Panc1 (cell line): ENCODE measurements around the gene PROP1. TPM values are rescaled to one million over a fixed set of nuclear protein-coding genes. Genes with fewer than 3 reads are reported as not detected.
"Not testable (repeated sequence)": the region's sequence is repeated elsewhere in the genome, so short reads cannot be mapped to it uniquely, and the experiment has no call there.

ENCODE experiments used
- ATAC-seq: fragments of 200-7000 bp; cut with Tn5 transposase; 2 replicates; pipeline ENCODE4 v1.9.1; 2020; ENCODE audit warnings: mild to moderate bottlenecking, moderate library complexity
- BruUV-seq: library from RNA; stranded (reverse); fragments of 400-500 nt; replicated peaks from 2 replicates; lab custom pipeline; 2021; lab: Mats Ljungman, UMichigan
- CTCF ChIA-PET: fragments of 300-600 bp; sonication (Branson Sonifier 250); formaldehyde crosslinking; loops from one replicate; lab custom pipeline; 2022; ENCODE audit warnings: antibody characterized with exemption; lab: Charles Lee
- POLR2A ChIA-PET: fragments of 300-600 bp; sonication (Branson Sonifier 250); formaldehyde crosslinking; loops from one replicate; lab custom pipeline; 2022; ENCODE audit warnings: antibody characterized with exemption; lab: Charles Lee
- DNase-seq: peaks from one replicate; pipeline ENCODE4 v3.0.0-alpha.2; 2010; ENCODE audit warnings: low read depth, low spot score
- H3K27ac ChIP-seq: 2 replicates; pipeline ENCODE4 v1.5.1; 2011; ENCODE audit warnings: mild to moderate bottlenecking, low read length, inconsistent platforms
- H3K27me3 ChIP-seq: fragments of 200-500 bp; sonication (Bioruptor generic); 2 replicates; pipeline ENCODE4 v1.6.0; 2014; ENCODE audit warnings: low read length, inconsistent platforms; ENCODE audit not compliant: control insufficient read depth, insufficient read depth
- H3K36me3 ChIP-seq: fragments of 200-500 bp; sonication (Bioruptor generic); 2 replicates; pipeline ENCODE4 v1.5.1; 2014; ENCODE audit warnings: inconsistent platforms, mild to moderate bottlenecking, low read length, moderate library complexity; ENCODE audit not compliant: control insufficient read depth, insufficient read depth
- H3K4me1 ChIP-seq: 2 replicates; pipeline ENCODE4 v1.5.1; 2011; ENCODE audit warnings: inconsistent platforms, mild to moderate bottlenecking, low read length, moderate library complexity; ENCODE audit not compliant: control insufficient read depth, insufficient read depth
- H3K4me3 ChIP-seq, 2 experiments: 2 replicates each; pipeline ENCODE4 v1.5.1; 2011 to 2012; ENCODE audit warnings: low read depth in 2 of 2, low read length in 2 of 2, mild to moderate bottlenecking in 2 of 2, inconsistent platforms in 1 of 2, moderate library complexity in 1 of 2
- H3K9me3 ChIP-seq: fragments of 200-500 bp; sonication (Bioruptor generic); 2 replicates; pipeline ENCODE4 v1.5.1; 2014; ENCODE audit warnings: low read depth, mild to moderate bottlenecking, inconsistent platforms, low read length, moderate library complexity; ENCODE audit not compliant: control insufficient read depth, insufficient read depth
- CTCF ChIP-seq: fragments of 450-650 bp; IDR thresholded peaks from 2 replicates; pipeline ENCODE4 v1.5.1; 2017; ENCODE audit warnings: mild to moderate bottlenecking
- POLR2AphosphoS5 ChIP-seq: IDR thresholded peaks from 2 replicates; pipeline ENCODE4 v1.6.1; 2012; ENCODE audit warnings: mild to moderate bottlenecking, low read depth, low read length, moderate library complexity
- REST ChIP-seq, 2 experiments: IDR thresholded peaks; 2 replicates each; pipeline ENCODE4 v1.6.1; 2011 to 2012; ENCODE audit warnings: low read depth in 2 of 2, control low read depth in 1 of 2, low read length in 1 of 2, mild to moderate bottlenecking in 1 of 2, moderate library complexity in 1 of 2; ENCODE audit not compliant: insufficient read depth in 1 of 2
- SIN3A ChIP-seq: IDR thresholded peaks from 2 replicates; pipeline ENCODE4 v1.6.1; 2012; ENCODE audit warnings: low read depth, mild to moderate bottlenecking, low read length, moderate library complexity, borderline replicate concordance; ENCODE audit not compliant: insufficient read depth
- TCF7L2 ChIP-seq: IDR thresholded peaks from 2 replicates; pipeline ENCODE4 v1.6.1; 2011; ENCODE audit warnings: mild to moderate bottlenecking, low read depth, low read length, inconsistent platforms
- in situ Hi-C: cut with HindIII; loops from 2 replicates; pipeline ENCODE4 v1.10.0; 2016; ENCODE audit warnings: low sequenced_read_pairs, low pct_unique_long_range_greater_than_20kb
- intact Hi-C: fragments of 100-400 bp; cut with micrococcal nuclease; formaldehyde crosslinking; loops from one replicate; pipeline ENCODE4 v1.10.0; 2022; ENCODE audit not compliant: unreplicated experiment
- total RNA-seq: library from RNA; stranded (reverse); gene quantifications from one replicate; pipeline ENCODE4 v1.2.1, GENCODE V29; 2021; ENCODE audit not compliant: unreplicated experiment

The PROP1 gene
- total RNA-seq, 1 experiment from 2014 or later, result not detected

- ChIA-PET CTCF (no interaction called here), POLR2A (no interaction called here)
- DNase-seq (no peak), ATAC-seq (no peak)
- intact Hi-C loops (no loop called here), in situ Hi-C loops (no loop called here)
- Histone ChIP-seq H3K27me3 (no peaks in the 10 kb centered on the region), H3K36me3 (no peaks in the 10 kb centered on the region), H3K27ac (no peak overlapping the region), H3K9me3 (no peaks in the 10 kb centered on the region), H3K4me3 (no peak overlapping the region), H3K4me1 (no peaks in the 10 kb centered on the region)
- no TSS peak for BruUV-seq
- TF ChIP-seq SIN3A (no peak), POLR2AphosphoS5 (no peak), TCF7L2 (no peak), CTCF (no peak), REST (IDR thresholded peaks at IDR 0.05; ENCODE audit: insufficient read depth in 1 of 2, low read depth in 2 of 2, low read length in 1 of 2) (no peak)
Measured at GRCh38 chr5:177958696-177959095, 37.3 kb downstream of the PROP1 start.

GRCh38 chr5:177957241-177957640, 38.8 kb downstream of the PROP1 start:
- Histone ChIP-seq H3K27me3 (no peaks in the 10 kb centered on the region), H3K36me3 (no peaks in the 10 kb centered on the region), H3K4me3 (no peak overlapping the region), H3K27ac (no peak overlapping the region), H3K4me1 (no peaks in the 10 kb centered on the region), H3K9me3 (no peaks in the 10 kb centered on the region)
- TF ChIP-seq POLR2AphosphoS5 (no peak), TCF7L2 (no peak), SIN3A (no peak), REST (IDR thresholded peaks at IDR 0.05; ENCODE audit: insufficient read depth in 1 of 2, low read depth in 2 of 2, low read length in 1 of 2) (no peak), CTCF (no peak)
- DNase-seq, result no peak
- POLR2A ChIA-PET, result no interaction called here
- intact Hi-C loops, result no loop called here
- in situ Hi-C loops, result no loop called here
- no TSS peak for BruUV-seq
- no peak for ATAC-seq
- CTCF ChIA-PET, result no interaction called here

GRCh38 chr5:177953101-177953500, 42.9 kb downstream of the PROP1 start:
- POLR2A ChIA-PET, H3K27me3 ChIP-seq, CTCF ChIA-PET: not testable (repeated sequence)

GRCh38 chr5:177949656-177950055, 46.4 kb downstream of the PROP1 start:
- H3K36me3 ChIP-seq, intact Hi-C loops, BruUV-seq, CTCF ChIA-PET, H3K9me3 ChIP-seq, H3K27me3 ChIP-seq, H3K27ac ChIP-seq, in situ Hi-C loops, H3K4me1 ChIP-seq, DNase-seq, H3K4me3 ChIP-seq, POLR2A ChIA-PET, ATAC-seq: not testable (repeated sequence)

More at GRCh38 chr5:177953101-177953500, 42.9 kb downstream of the PROP1 start:
- H3K27ac ChIP-seq, DNase-seq, ATAC-seq, intact Hi-C loops, H3K9me3 ChIP-seq, BruUV-seq, H3K4me3 ChIP-seq, H3K4me1 ChIP-seq, H3K36me3 ChIP-seq, in situ Hi-C loops: not testable (repeated sequence)
